ENCODE results near the gene BLM. TPM values are rescaled to one million over a fixed set of nuclear protein-coding genes. Genes with fewer than 3 reads are reported as not detected.
"Not testable (repeated sequence)": the region's sequence is repeated elsewhere in the genome, so short reads cannot be mapped to it uniquely, and the experiment has no call there.

The BLM gene
- total RNA-seq, 1 donor from 2014 or later: 1.5 TPM

GRCh38 chr15:90720131-90720530, 3.0 kb downstream of the BLM start:
- no peaks in the 10 kb centered on the region for H3K36me3 ChIP-seq
- H3K4me1 ChIP-seq: peaks cover 12% of the 10 kb centered on the region
- no peaks in the 10 kb centered on the region for H3K9me3 ChIP-seq
- no peak for TF ChIP-seq CTCF (IDR thresholded peaks at IDR 0.05)
- no peak for ATAC-seq
- H3K4me3 ChIP-seq: no peak overlapping the region
- H3K27ac ChIP-seq: no peak overlapping the region
- no peaks in the 10 kb centered on the region for H3K27me3 ChIP-seq
- DNase-seq: no peak
- intact Hi-C loops (cut with DNase I): no loop called here

- Histone ChIP-seq H3K9me3 (no peaks in the 10 kb centered on the region), H3K27me3 (no peaks in the 10 kb centered on the region), H3K27ac (no peak overlapping the region), H3K36me3 (no peaks in the 10 kb centered on the region), H3K4me1 (no peaks in the 10 kb centered on the region), H3K4me3 (no peak overlapping the region)
- ATAC-seq (no peak), DNase-seq (no peak)
- no peak for TF ChIP-seq CTCF (IDR thresholded peaks at IDR 0.05)
- intact Hi-C loops (cut with DNase I): no loop called here
Measured at GRCh38 chr15:90729261-90729660, 12.1 kb downstream of the BLM start.

GRCh38 chr15:90730290-90730689, 13.1 kb downstream of the BLM start:
- no peak for ATAC-seq
- no peak overlapping the region for H3K4me3 ChIP-seq
- H3K27me3 ChIP-seq: no peaks in the 10 kb centered on the region
- H3K27ac ChIP-seq: no peak overlapping the region
- intact Hi-C loops (cut with DNase I): no loop called here
- TF ChIP-seq CTCF (IDR thresholded peaks at IDR 0.05): no peak
- H3K4me1 ChIP-seq: no peaks in the 10 kb centered on the region
- DNase-seq: no peak
- no peaks in the 10 kb centered on the region for H3K9me3 ChIP-seq
- H3K36me3 ChIP-seq: no peaks in the 10 kb centered on the region

GRCh38 chr15:90735923-90736322, 18.8 kb downstream of the BLM start:
- DNase-seq (no peak), ATAC-seq (no peak)
- Histone ChIP-seq H3K4me3 (no peak overlapping the region), H3K9me3 (no peaks in the 10 kb centered on the region), H3K27me3 (no peaks in the 10 kb centered on the region), H3K4me1 (no peaks in the 10 kb centered on the region), H3K36me3 (no peaks in the 10 kb centered on the region), H3K27ac (no peak overlapping the region)
- intact Hi-C loops (cut with DNase I): no loop called here
- no peak for TF ChIP-seq CTCF (IDR thresholded peaks at IDR 0.05)

GRCh38 chr15:90740545-90740944, 23.4 kb downstream of the BLM start:
- intact Hi-C loops (cut with DNase I); H3K4me1 ChIP-seq; ATAC-seq; H3K9me3 ChIP-seq; DNase-seq; H3K27me3 ChIP-seq; H3K27ac ChIP-seq; H3K36me3 ChIP-seq; H3K4me3 ChIP-seq: not testable (repeated sequence)

GRCh38 chr15:90742087-90742486, 24.9 kb downstream of the BLM start:
- Histone ChIP-seq H3K4me1 (no peaks in the 10 kb centered on the region), H3K4me3 (no peak overlapping the region), H3K36me3 (no peaks in the 10 kb centered on the region), H3K9me3 (no peaks in the 10 kb centered on the region), H3K27ac (no peak overlapping the region), H3K27me3 (no peaks in the 10 kb centered on the region)
- intact Hi-C loops (cut with DNase I): no loop called here
- ATAC-seq: peak; percentile 71
- TF ChIP-seq CTCF (IDR thresholded peaks at IDR 0.05): no peak
- no peak for DNase-seq
